ENCODE measurements around the gene RP2. TPM values are rescaled to one million over a fixed set of nuclear protein-coding genes. Genes with fewer than 3 reads are reported as not detected.
A peak's percentile ranks its signal among the peaks of the same experiment; 100 is the strongest.

Gene RP2
- 10 to 100 TPM; 10.2 to 13.9 (median 10.8) TPM for total RNA-seq
- 14.3 TPM for total RNA-seq (2013)

- H3K9me3 Mint-ChIP-seq: no peaks in the 10 kb centered on the region
- H3K9me3 ChIP-seq (ENCODE audit: control insufficient read depth, insufficient read depth, low read length): no peaks in the 10 kb centered on the region
- H3K27ac Mint-ChIP-seq: peak within 1 kb of the TSS; percentile 95 to 98
- no peaks in the 10 kb centered on the region for H3K36me3 Mint-ChIP-seq
- H3K4me1 Mint-ChIP-seq: peaks cover 14 to 17% of the 10 kb centered on the region in 2 donors
- H3K4me3 Mint-ChIP-seq: peak within 1 kb of the TSS; percentile 98
- no peaks in the 10 kb centered on the region for H3K27me3 ChIP-seq (ENCODE audit: control insufficient read depth, insufficient read depth, low read length)
- under 1% methylated on average over 69 of the region's 71 CpGs for WGBS (ENCODE audit: insufficient coverage)
- peak within 1 kb of the TSS; percentile 81 for H3K4me3 ChIP-seq (ENCODE audit: low read length)
- intact Hi-C loops (cut with micrococcal nuclease): no loop called here
- H3K27ac ChIP-seq (ENCODE audit: low read length): peak within 1 kb of the TSS; percentile 92
- no peaks in the 10 kb centered on the region for H3K36me3 ChIP-seq (ENCODE audit: control insufficient read depth, insufficient read depth, low read length)
- TF ChIP-seq, protein P1, sequence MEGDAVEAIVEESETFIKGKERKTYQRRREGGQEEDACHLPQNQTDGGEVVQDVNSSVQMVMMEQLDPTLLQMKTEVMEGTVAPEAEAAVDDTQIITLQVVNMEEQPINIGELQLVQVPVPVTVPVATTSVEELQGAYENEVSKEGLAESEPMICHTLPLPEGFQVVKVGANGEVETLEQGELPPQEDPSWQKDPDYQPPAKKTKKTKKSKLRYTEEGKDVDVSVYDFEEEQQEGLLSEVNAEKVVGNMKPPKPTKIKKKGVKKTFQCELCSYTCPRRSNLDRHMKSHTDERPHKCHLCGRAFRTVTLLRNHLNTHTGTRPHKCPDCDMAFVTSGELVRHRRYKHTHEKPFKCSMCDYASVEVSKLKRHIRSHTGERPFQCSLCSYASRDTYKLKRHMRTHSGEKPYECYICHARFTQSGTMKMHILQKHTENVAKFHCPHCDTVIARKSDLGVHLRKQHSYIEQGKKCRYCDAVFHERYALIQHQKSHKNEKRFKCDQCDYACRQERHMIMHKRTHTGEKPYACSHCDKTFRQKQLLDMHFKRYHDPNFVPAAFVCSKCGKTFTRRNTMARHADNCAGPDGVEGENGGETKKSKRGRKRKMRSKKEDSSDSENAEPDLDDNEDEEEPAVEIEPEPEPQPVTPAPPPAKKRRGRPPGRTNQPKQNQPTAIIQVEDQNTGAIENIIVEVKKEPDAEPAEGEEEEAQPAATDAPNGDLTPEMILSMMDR (IDR thresholded peaks at IDR 0.05): no peak
- DNase-seq: peak; percentile 80 to 90
- H3K4me1 ChIP-seq (ENCODE audit: control insufficient read depth, insufficient read depth, low read length): peaks cover 10% of the 10 kb centered on the region
- ATAC-seq: peak; percentile 91 to 98 (median 96)
- no peaks in the 10 kb centered on the region for H3K27me3 Mint-ChIP-seq (ENCODE audit: low read depth in 2 of 2)
Observed at GRCh38 chrX:46836701-46837557, at the start of gene RP2. TSS of gene RP2 (plus strand) at chrX:46837043. CDS start at chrX:46837101, 58 bp downstream.

DNA sequence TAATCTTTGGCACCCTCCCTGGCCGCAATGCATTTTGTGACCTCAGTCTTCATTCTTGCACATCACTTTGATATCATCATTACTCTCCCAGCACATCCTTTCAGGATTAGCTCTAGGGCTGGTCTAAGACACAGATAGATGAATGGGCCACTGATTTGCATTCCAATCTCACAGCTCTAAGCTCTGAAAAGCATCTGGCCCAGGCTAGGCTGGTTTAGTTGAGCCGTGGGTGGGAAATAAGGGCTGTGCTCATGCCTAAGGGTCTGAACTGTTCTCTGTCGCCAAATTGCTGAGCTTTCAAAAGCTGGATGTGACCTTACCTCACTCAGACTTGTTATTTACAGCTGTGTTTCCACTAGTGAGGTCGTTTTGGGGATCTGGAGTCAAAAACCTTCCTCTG, 47.9 kb upstream of the RP2 start:
- Mint-ChIP-seq H3K4me3 (no peak overlapping the region), H3K27ac (no peak overlapping the region), H3K4me1 (peaks cover 0 to 9% of the 10 kb centered on the region in 2 donors), H3K27me3 (ENCODE audit: low read depth in 2 of 2) (no peaks in the 10 kb centered on the region), H3K9me3 (no peaks in the 10 kb centered on the region), H3K36me3 (no peaks in the 10 kb centered on the region)
- peaks cover 3% of the 10 kb centered on the region for H3K4me1 ChIP-seq (ENCODE audit: control insufficient read depth, insufficient read depth, low read length)
- TF ChIP-seq, protein P1 (IDR thresholded peaks at IDR 0.05): no peak
- intact Hi-C loops (cut with micrococcal nuclease): no loop called here
- DNase-seq: no peak
- H3K27me3 ChIP-seq (ENCODE audit: control insufficient read depth, insufficient read depth, low read length): no peaks in the 10 kb centered on the region
- 76% methylated on average over 3 of the region's 4 CpGs for WGBS (ENCODE audit: insufficient coverage)
- ATAC-seq: no peak
- no peak overlapping the region for H3K4me3 ChIP-seq (ENCODE audit: low read length)
- H3K9me3 ChIP-seq (ENCODE audit: control insufficient read depth, insufficient read depth, low read length): no peaks in the 10 kb centered on the region
- no peak overlapping the region for H3K27ac ChIP-seq (ENCODE audit: low read length)
- H3K36me3 ChIP-seq (ENCODE audit: control insufficient read depth, insufficient read depth, low read length): no peaks in the 10 kb centered on the region

- Histone ChIP-seq H3K4me3 (ENCODE audit: low read length) (no peak overlapping the region), H3K27me3 (ENCODE audit: control insufficient read depth, insufficient read depth, low read length) (no peaks in the 10 kb centered on the region), H3K9me3 (ENCODE audit: control insufficient read depth, insufficient read depth, low read length) (no peaks in the 10 kb centered on the region), H3K27ac (ENCODE audit: low read length) (peak overlapping the region; percentile 30), H3K36me3 (ENCODE audit: control insufficient read depth, insufficient read depth, low read length) (no peaks in the 10 kb centered on the region), H3K4me1 (ENCODE audit: control insufficient read depth, insufficient read depth, low read length) (peaks cover 3% of the 10 kb centered on the region)
- ATAC-seq: peak in 2 of 3 donors; percentile 49 to 52
- Mint-ChIP-seq H3K36me3 (no peaks in the 10 kb centered on the region), H3K27ac (peak overlapping the region; percentile 21 to 36), H3K27me3 (ENCODE audit: low read depth in 2 of 2) (no peaks in the 10 kb centered on the region), H3K4me3 (no peak overlapping the region), H3K4me1 (peaks cover 0 to 9% of the 10 kb centered on the region in 2 donors), H3K9me3 (no peaks in the 10 kb centered on the region)
- TF ChIP-seq, protein P1 (IDR thresholded peaks at IDR 0.05): no peak
- 37% methylated on average over 6 of the region's 7 CpGs for WGBS (ENCODE audit: insufficient coverage)
- intact Hi-C loops (cut with micrococcal nuclease): loop anchor here (10.0 kb wide), 1 partner anchor 407 kb away; no protein-coding TSS in a partner anchor
- DNase-seq: peak in 1 of 2 donors; percentile 5
Observed at GRCh38 chrX:46791927-46792809, 44.7 kb upstream of the RP2 start.
